CD4-positive, alpha-beta memory T cell (primary cell): ENCODE measurements around the gene CFAP61. TPM values are rescaled to one million over a fixed set of nuclear protein-coding genes. Genes with fewer than 3 reads are reported as not detected.

ENCODE experiments used
- CTCF ChIA-PET: fragments of 350-600 bp; sonication (Branson Sonifier 250); formaldehyde crosslinking; loops from one replicate; lab custom pipeline; 2021; ENCODE audit warnings: inconsistent platforms; ENCODE audit not compliant: partially characterized antibody; lab: Charles Lee
- POLR2A ChIA-PET: fragments of 350-600 bp; sonication (Branson Sonifier 250); formaldehyde crosslinking; loops from one replicate; lab custom pipeline; 2021; ENCODE audit not compliant: partially characterized antibody; lab: Charles Lee
- DNase-seq, 5 donors: peaks; one replicate each; pipeline versions ENCODE4 v3.0.0 to v3.0.0-alpha.2; 2020 to 2022; ENCODE audit warnings: mixed read lengths in 1 of 5
- H3K27ac ChIP-seq: one replicate; pipeline ENCODE4 v1.7.0; 2013; ENCODE audit warnings: low read depth, low read length
- H3K27me3 ChIP-seq: 2 replicates; pipeline ENCODE4 v1.7.0; 2013; ENCODE audit warnings: mild to moderate bottlenecking, low read length, moderate library complexity; ENCODE audit not compliant: insufficient read depth
- H3K36me3 ChIP-seq: 2 replicates; pipeline ENCODE4 v1.7.0; 2013; ENCODE audit warnings: mild to moderate bottlenecking, low read length, moderate library complexity; ENCODE audit not compliant: insufficient read depth
- H3K4me1 ChIP-seq: 2 replicates; pipeline ENCODE4 v1.7.0; 2013; ENCODE audit warnings: mild to moderate bottlenecking, low read length, moderate library complexity; ENCODE audit not compliant: insufficient read depth
- H3K4me3 ChIP-seq, 2 donors: one replicate each; pipeline ENCODE4 v1.7.0; 2013; ENCODE audit warnings: low read length in 2 of 2, mild to moderate bottlenecking in 1 of 2
- H3K9me3 ChIP-seq, 2 donors: one replicate each; pipeline ENCODE4 v1.7.0; 2013; ENCODE audit warnings: low read length in 2 of 2, control low read depth in 1 of 2; ENCODE audit not compliant: control insufficient read depth in 1 of 2
- H3K27ac Mint-ChIP-seq, 7 donors: one replicate each; pipeline ENCODE4 v1.8.0; 2020 to 2021; ENCODE audit warnings: mixed read lengths in 7 of 7, mild to moderate bottlenecking in 6 of 7, inconsistent platforms in 3 of 7, moderate library complexity in 3 of 7
- H3K27me3 Mint-ChIP-seq, 2 donors: one replicate each; pipeline ENCODE4 v1.8.0; 2020 to 2021; ENCODE audit warnings: mixed read lengths in 2 of 2
- H3K36me3 Mint-ChIP-seq, 2 donors: one replicate each; pipeline ENCODE4 v1.8.0; 2020 to 2021; ENCODE audit warnings: mixed read lengths in 2 of 2, inconsistent platforms in 1 of 2, mild to moderate bottlenecking in 1 of 2
- H3K4me1 Mint-ChIP-seq, 4 donors: one replicate each; pipeline ENCODE4 v1.8.0; 2020 to 2021; ENCODE audit warnings: mixed read lengths in 4 of 4, mild to moderate bottlenecking in 1 of 4
- H3K4me3 Mint-ChIP-seq, 8 donors: one replicate each; pipeline ENCODE4 v1.8.0; 2020 to 2021; ENCODE audit warnings: mixed read lengths in 8 of 8, mild to moderate bottlenecking in 7 of 8, moderate library complexity in 6 of 8, inconsistent platforms in 3 of 8
- H3K9me3 Mint-ChIP-seq, 8 donors: one replicate each; pipeline ENCODE4 v1.8.0; 2020 to 2021; ENCODE audit warnings: mixed read lengths in 8 of 8, mild to moderate bottlenecking in 5 of 8, inconsistent platforms in 3 of 8, moderate library complexity in 1 of 8
- intact Hi-C: fragments of 100-400 bp; cut with micrococcal nuclease; formaldehyde crosslinking; loops from one replicate; pipeline ENCODE4 v1.15.1; 2023
- polyA plus RNA-seq, 2 donors: library from polyadenylated mRNA; unstranded; fragments of 300-500 nt; fragmentation: Illumina TruSeq; gene quantifications; one replicate each; pipeline ENCODE4 v1.2.3, GENCODE V29; 2021
- total RNA-seq, 2 experiments: library from RNA; stranded (reverse); gene quantifications; one replicate each; pipeline ENCODE4 v1.2.3, GENCODE V29; 2021

Gene CFAP61
- total and polyA plus RNA-seq, 4 experiments from 2014 or later, result not detected

DNA sequence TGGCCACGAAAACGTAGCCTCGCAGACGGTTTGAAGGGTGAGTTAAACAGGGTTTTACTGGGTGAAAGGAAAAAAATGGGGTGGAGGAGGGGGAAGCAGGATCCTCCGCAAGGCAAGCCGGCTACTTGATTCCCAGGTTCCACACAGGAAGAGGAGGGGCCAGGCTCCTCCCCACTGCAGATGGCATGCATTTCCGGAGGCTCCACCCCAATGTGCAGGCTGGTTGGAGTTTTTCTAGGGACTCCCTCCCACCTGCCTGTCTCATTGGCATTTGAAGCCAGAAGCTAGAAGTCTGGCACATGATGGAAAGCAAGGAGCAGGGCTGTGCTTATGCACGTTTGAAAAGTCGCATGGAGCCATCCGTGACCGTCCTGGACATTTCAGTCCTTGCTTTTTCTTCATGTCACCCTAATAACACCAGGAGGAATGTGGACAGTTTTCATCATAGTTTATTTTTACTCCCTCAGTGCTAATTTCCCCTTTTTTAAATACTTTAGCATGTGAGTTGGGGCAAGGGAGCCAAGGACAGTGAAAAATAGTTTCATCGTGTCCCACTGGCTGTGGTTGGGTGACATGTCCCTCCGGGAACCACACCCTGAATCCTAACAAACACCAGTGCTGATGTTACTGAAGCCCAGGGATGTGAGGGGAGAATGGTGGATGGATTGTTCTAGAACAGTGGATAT, 215.5 kb downstream of the CFAP61 start:
- no peaks in the 10 kb centered on the region for H3K9me3 Mint-ChIP-seq
- Histone ChIP-seq H3K4me1 (no peaks in the 10 kb centered on the region), H3K9me3 (no peaks in the 10 kb centered on the region), H3K27ac (no peak overlapping the region), H3K36me3 (no peaks in the 10 kb centered on the region), H3K27me3 (no peaks in the 10 kb centered on the region), H3K4me3 (no peak overlapping the region)
- ChIA-PET CTCF (no interaction called here), POLR2A (no interaction called here)
- no peak for DNase-seq
- no peak overlapping the region for H3K27ac Mint-ChIP-seq
- H3K27me3 Mint-ChIP-seq, result peaks cover 4 to 5% of the 10 kb centered on the region in 2 donors
- no peaks in the 10 kb centered on the region for H3K36me3 Mint-ChIP-seq
- intact Hi-C loops, result no loop called here
- no peaks in the 10 kb centered on the region for H3K4me1 Mint-ChIP-seq
- H3K4me3 Mint-ChIP-seq, result no peak overlapping the region

DNA sequence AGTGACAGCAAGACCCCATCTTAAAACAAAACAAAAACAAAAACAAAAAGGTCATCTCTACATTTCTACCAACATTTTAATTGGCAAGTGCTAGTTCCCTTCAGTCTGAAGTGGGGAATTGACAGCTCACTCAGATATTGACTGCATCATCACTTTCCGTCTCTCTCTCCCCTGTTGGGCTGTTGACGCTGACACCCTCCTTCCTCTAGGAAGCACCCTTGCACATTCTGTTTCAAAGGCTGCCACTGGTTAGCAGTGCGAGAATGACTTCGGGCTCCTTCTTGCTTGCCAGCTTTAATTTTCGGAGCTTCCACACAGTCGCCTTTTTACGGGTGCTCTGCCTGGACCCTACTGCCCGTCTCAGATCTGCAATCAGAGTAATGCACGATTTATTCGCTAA, 218.9 kb downstream of the CFAP61 start:
- DNase-seq, result no peak
- no peak overlapping the region for H3K27ac Mint-ChIP-seq
- H3K27me3 ChIP-seq, result no peaks in the 10 kb centered on the region
- no peaks in the 10 kb centered on the region for H3K9me3 ChIP-seq
- POLR2A ChIA-PET, result no interaction called here
- H3K36me3 Mint-ChIP-seq, result no peaks in the 10 kb centered on the region
- H3K9me3 Mint-ChIP-seq, result no peaks in the 10 kb centered on the region
- H3K4me1 ChIP-seq, result no peaks in the 10 kb centered on the region
- CTCF ChIA-PET, result no interaction called here
- intact Hi-C loops, result no loop called here
- H3K27ac ChIP-seq, result no peak overlapping the region
- peaks cover 7 to 8% of the 10 kb centered on the region in 2 donors for H3K27me3 Mint-ChIP-seq
- no peak overlapping the region for H3K4me3 Mint-ChIP-seq
- no peaks in the 10 kb centered on the region for H3K4me1 Mint-ChIP-seq
- no peaks in the 10 kb centered on the region for H3K36me3 ChIP-seq
- no peak overlapping the region for H3K4me3 ChIP-seq

DNA sequence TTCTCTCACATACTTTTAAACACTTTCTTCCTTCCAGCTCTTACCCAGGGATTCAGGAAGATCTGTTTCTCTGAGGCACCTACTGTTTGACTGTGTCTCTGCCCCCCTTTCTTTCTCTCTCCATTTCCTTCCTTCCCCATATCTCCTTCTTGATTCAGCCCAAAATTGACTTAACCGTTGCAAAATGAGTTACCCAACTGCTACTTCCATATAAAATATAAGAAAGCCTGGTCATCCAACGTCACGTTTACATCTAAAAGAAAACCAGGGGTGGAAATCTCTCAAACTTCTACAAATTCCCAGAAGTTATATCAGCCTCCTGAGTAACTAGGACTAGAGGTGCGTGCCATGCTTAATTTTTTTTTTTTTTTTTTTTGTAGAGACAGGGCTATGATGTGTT, 220.4 kb downstream of the CFAP61 start:
- Mint-ChIP-seq H3K4me1 (peaks cover 0 to 5% (median 0%) of the 10 kb centered on the region in 4 donors), H3K27ac (no peak overlapping the region), H3K27me3 (peaks cover 8 to 13% of the 10 kb centered on the region in 2 donors), H3K4me3 (no peak overlapping the region), H3K36me3 (no peaks in the 10 kb centered on the region), H3K9me3 (peaks cover 0 to 2% (median 0%) of the 10 kb centered on the region in 8 donors)
- no peaks in the 10 kb centered on the region for H3K27me3 ChIP-seq
- H3K4me3 ChIP-seq, result no peak overlapping the region
- no peak for DNase-seq
- no peaks in the 10 kb centered on the region for H3K9me3 ChIP-seq
- intact Hi-C loops, result no loop called here
- no peaks in the 10 kb centered on the region for H3K4me1 ChIP-seq
- no peaks in the 10 kb centered on the region for H3K36me3 ChIP-seq
- no peak overlapping the region for H3K27ac ChIP-seq
- ChIA-PET CTCF (no interaction called here), POLR2A (no interaction called here)

DNA sequence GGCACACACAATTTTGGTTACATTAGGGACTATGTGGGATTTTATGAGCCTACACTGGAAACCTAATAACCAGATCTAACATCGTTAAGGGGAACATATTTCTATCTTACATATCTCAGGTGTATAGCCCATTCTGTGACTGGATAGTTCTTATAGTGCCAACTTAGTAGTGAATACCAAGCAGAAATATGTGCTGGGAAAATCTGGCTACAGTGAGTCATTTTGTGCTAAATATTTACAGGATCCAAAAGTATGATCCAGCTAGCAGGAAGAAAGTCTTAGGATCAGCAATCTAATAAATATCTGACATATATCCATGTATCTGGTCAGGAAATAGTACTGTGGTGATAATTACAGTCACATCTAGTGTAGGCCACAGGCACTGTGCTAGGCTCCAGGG, 221.0 kb downstream of the CFAP61 start:
- H3K27ac Mint-ChIP-seq, result no peak overlapping the region
- no peaks in the 10 kb centered on the region for H3K36me3 ChIP-seq
- DNase-seq, result no peak
- peaks cover 0 to 5% (median 0%) of the 10 kb centered on the region in 4 donors for H3K4me1 Mint-ChIP-seq
- CTCF ChIA-PET, result no interaction called here
- H3K4me3 ChIP-seq, result no peak overlapping the region
- H3K27me3 ChIP-seq, result no peaks in the 10 kb centered on the region
- intact Hi-C loops, result no loop called here
- POLR2A ChIA-PET, result no interaction called here
- no peak overlapping the region for H3K27ac ChIP-seq
- H3K36me3 Mint-ChIP-seq, result no peaks in the 10 kb centered on the region
- H3K9me3 Mint-ChIP-seq, result peaks cover 0 to 2% (median 0%) of the 10 kb centered on the region in 8 donors
- no peaks in the 10 kb centered on the region for H3K4me1 ChIP-seq
- peaks cover 8 to 15% of the 10 kb centered on the region in 2 donors for H3K27me3 Mint-ChIP-seq
- no peak overlapping the region for H3K4me3 Mint-ChIP-seq
- H3K9me3 ChIP-seq, result no peaks in the 10 kb centered on the region

DNA sequence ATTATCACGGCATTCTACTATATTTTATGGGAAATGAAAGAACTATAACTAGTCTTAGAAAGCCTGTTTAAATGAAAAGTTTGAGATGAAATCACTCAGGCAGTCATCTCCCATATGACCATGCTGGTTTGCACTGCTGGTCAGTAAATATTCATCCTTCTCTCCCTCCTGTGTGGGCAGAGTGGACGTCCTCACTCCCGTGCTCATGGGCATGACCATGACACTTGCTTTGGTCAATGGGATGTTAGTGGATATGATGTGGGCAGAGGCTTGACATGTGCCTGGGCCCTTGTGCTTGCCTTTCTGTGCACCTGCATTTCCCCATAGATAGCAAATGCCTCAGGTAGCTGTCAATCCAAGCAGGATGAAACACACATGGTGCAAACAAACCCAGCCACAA, 222.5 kb downstream of the CFAP61 start:
- POLR2A ChIA-PET, result no interaction called here
- Histone ChIP-seq H3K4me1 (no peaks in the 10 kb centered on the region), H3K36me3 (no peaks in the 10 kb centered on the region), H3K9me3 (no peaks in the 10 kb centered on the region), H3K4me3 (no peak overlapping the region), H3K27ac (no peak overlapping the region), H3K27me3 (no peaks in the 10 kb centered on the region)
- intact Hi-C loops, result no loop called here
- H3K4me3 Mint-ChIP-seq, result no peak overlapping the region
- H3K4me1 Mint-ChIP-seq, result peaks cover 0 to 5% (median 0%) of the 10 kb centered on the region in 4 donors
- CTCF ChIA-PET, result no interaction called here
- H3K36me3 Mint-ChIP-seq, result no peaks in the 10 kb centered on the region
- peaks cover 8 to 15% of the 10 kb centered on the region in 2 donors for H3K27me3 Mint-ChIP-seq
- peaks cover 0 to 2% (median 0%) of the 10 kb centered on the region in 8 donors for H3K9me3 Mint-ChIP-seq
- H3K27ac Mint-ChIP-seq, result no peak overlapping the region
- no peak for DNase-seq

DNA sequence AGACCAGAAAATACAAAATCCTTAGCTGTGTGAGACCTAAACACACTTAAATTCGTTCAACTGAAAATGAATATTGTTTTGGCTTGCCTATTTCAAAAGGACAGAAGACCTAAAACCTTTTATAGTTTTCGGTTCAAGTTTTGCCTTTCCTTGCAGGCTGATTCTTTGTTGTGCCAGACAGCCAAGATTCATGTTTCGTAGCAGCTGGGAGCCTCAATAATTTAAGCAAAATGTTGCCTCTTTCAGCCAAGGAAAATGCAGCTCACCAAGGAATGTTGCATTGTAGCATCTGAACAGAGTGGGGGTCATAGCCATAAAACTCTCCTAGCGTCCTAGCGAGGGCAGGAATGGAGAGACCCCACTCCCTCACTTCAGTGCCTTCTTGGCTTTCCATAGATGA, 223.3 kb downstream of the CFAP61 start:
- no peaks in the 10 kb centered on the region for H3K36me3 ChIP-seq
- H3K27ac ChIP-seq, result no peak overlapping the region
- no peak overlapping the region for H3K4me3 ChIP-seq
- no peak overlapping the region for H3K27ac Mint-ChIP-seq
- no peak for DNase-seq
- peaks cover 8 to 15% of the 10 kb centered on the region in 2 donors for H3K27me3 Mint-ChIP-seq
- H3K4me1 Mint-ChIP-seq, result peaks cover 0 to 5% (median 0%) of the 10 kb centered on the region in 4 donors
- CTCF ChIA-PET, result no interaction called here
- H3K9me3 Mint-ChIP-seq, result peaks cover 0 to 3% (median 0%) of the 10 kb centered on the region in 8 donors
- intact Hi-C loops, result no loop called here
- H3K36me3 Mint-ChIP-seq, result no peaks in the 10 kb centered on the region
- H3K4me1 ChIP-seq, result no peaks in the 10 kb centered on the region
- no peak overlapping the region for H3K4me3 Mint-ChIP-seq
- POLR2A ChIA-PET, result no interaction called here
- H3K9me3 ChIP-seq, result no peaks in the 10 kb centered on the region
- no peaks in the 10 kb centered on the region for H3K27me3 ChIP-seq

DNA sequence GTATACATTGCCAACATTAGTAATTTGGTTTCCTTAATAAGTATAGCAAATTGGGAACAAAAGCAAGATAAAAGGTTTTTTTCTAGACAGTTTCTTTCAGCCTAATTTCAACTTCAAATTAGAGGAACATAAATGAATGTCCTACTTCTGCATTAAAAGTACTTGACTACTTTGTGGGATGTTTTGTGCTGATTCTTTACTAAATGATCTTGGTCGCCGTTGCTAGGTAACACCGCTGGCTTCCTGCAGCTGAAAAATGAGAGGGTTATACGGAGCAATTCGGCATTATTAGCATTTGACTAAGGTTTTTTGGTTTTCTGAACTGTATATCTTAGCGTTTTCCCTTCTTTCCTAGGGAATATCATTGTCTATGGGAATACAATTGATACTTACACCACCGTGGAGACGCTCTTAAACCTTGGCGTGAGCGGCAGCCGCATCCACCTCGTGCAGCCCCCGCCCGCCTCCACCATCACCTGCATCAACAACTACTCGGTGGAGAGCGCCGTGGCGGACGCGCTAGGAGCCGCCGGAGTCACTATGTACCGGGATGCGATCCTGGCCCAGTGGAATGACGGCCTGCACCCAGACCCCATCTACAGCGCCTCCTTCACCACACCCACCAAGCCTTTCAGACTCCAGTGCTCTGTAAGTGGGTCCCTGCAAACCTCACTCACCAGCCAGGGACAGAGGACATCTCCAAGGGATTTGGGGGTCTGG, 224.6 kb downstream of the CFAP61 start:
- Histone ChIP-seq H3K9me3 (no peaks in the 10 kb centered on the region), H3K27ac (no peak overlapping the region), H3K27me3 (no peaks in the 10 kb centered on the region), H3K36me3 (no peaks in the 10 kb centered on the region), H3K4me1 (no peaks in the 10 kb centered on the region), H3K4me3 (no peak overlapping the region)
- no peak overlapping the region for H3K4me3 Mint-ChIP-seq
- H3K9me3 Mint-ChIP-seq, result peaks cover 0 to 3% (median 0%) of the 10 kb centered on the region in 8 donors
- DNase-seq, result no peak
- H3K27me3 Mint-ChIP-seq, result peaks cover 9 to 13% of the 10 kb centered on the region in 2 donors
- CTCF ChIA-PET, result no interaction called here
- no peaks in the 10 kb centered on the region for H3K36me3 Mint-ChIP-seq
- intact Hi-C loops, result no loop called here
- H3K4me1 Mint-ChIP-seq, result peaks cover 0 to 5% (median 0%) of the 10 kb centered on the region in 4 donors
- H3K27ac Mint-ChIP-seq, result no peak overlapping the region
- POLR2A ChIA-PET, result no interaction called here
